Measurements from ENCODE around the gene CNPY3. TPM values are rescaled to one million over a fixed set of nuclear protein-coding genes. Genes with fewer than 3 reads are reported as not detected.
"Not testable (repeated sequence)": the region's sequence is repeated elsewhere in the genome, so short reads cannot be mapped to it uniquely, and the experiment has no call there.

The CNPY3 gene
- 31.1 and 31.3 TPM in 2 replicates for polyA plus RNA-seq (2013)

DNA sequence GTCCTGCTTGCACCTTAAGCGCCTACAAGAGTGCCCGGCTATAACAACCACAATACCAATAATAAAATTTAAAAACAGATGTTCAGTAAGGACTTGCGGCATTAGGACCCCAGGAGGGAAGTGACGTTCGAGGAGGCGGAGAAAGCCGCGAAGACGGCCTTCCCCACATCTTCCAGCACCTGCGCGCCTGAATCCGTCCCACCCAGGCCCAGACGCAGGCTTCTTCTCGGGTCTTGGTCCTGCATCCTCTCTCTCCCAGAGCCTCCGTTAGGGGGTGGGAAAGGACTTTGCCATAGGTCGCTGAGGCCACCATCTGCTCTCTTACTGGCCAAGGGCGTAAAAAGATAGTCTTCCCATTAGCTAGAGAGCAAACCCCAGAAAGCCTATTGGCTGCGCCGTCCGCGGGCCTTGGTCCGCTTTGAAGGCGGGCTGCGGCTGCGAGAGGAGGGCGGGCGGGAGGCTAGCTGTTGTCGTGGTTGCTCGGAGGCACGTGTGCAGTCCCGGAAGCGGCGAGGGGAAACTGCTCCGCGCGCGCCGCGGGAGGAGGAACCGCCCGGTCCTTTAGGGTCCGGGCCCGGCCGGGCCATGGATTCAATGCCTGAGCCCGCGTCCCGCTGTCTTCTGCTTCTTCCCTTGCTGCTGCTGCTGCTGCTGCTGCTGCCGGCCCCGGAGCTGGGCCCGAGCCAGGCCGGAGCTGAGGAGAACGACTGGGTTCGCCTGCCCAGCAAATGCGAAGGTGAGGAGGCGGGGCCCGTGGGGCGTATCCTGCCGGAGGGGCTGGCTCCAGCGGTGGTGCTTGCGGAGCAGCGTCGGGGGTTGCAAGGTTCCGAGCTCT, at the start of gene CNPY3:
Gene CNPY3 (plus strand): TSS at position 495 of the 835 bp plus-strand sequence. CDS start 91 bp downstream, at position 586.
- Histone ChIP-seq H3K4ac (ENCODE audit: low read depth, low read length) (peak within 1 kb of the TSS; percentile 50), H3K27ac (ENCODE audit: low read depth, low read length) (peak within 1 kb of the TSS; percentile 87), H2BK5ac (ENCODE audit: low read depth, low read length, poor library complexity) (peak within 1 kb of the TSS; percentile 80), H3K4me2 (ENCODE audit: low read length) (peak within 1 kb of the TSS; percentile 85), H3K14ac (ENCODE audit: low read length) (peak within 1 kb of the TSS; percentile 69), H3K23ac (ENCODE audit: low read length) (no peak within 1 kb of the TSS), H2BK12ac (ENCODE audit: low read length) (peak within 1 kb of the TSS; percentile 69), H3K79me2 (ENCODE audit: control insufficient read depth, insufficient read depth, low read length, poor library complexity) (peaks cover 4% of the 10 kb centered on the region), H3K4me1 (ENCODE audit: control insufficient read depth in 1 of 2, insufficient read depth in 2 of 2, low read length in 2 of 2) (peaks cover 11 to 19% of the 10 kb centered on the region in 2 experiments), H2AK5ac (ENCODE audit: low read length) (peak within 1 kb of the TSS; percentile 18), H3K79me1 (ENCODE audit: low read length) (peaks cover 23% of the 10 kb centered on the region), H2BK120ac (ENCODE audit: insufficient read depth, low read length, poor library complexity) (peak within 1 kb of the TSS; percentile 37), H4K8ac (ENCODE audit: low read depth, low read length) (peak within 1 kb of the TSS; percentile 86), H3K18ac (ENCODE audit: low read length) (peak within 1 kb of the TSS; percentile 60), H4K12ac (ENCODE audit: low read depth, low read length) (peak within 1 kb of the TSS; percentile 58), H3K36me3 (ENCODE audit: control insufficient read depth in 1 of 2, insufficient read depth in 2 of 2, low read length in 2 of 2) (peaks cover 1 to 5% of the 10 kb centered on the region in 2 experiments), H4K91ac (ENCODE audit: low read depth, low read length) (peak within 1 kb of the TSS; percentile 71), H3K9me3 (ENCODE audit: insufficient read depth, low read depth, low read length) (peaks cover 2% of the 10 kb centered on the region), H2AFZ (ENCODE audit: insufficient read depth, low read length, poor library complexity) (peak within 1 kb of the TSS; percentile 68), H3K4me3 (ENCODE audit: low read depth, low read length) (peak within 1 kb of the TSS; percentile 80), H3K9ac (ENCODE audit: low read length) (peak within 1 kb of the TSS; percentile 84), H3K27me3 (ENCODE audit: insufficient read depth, low read length) (no peaks in the 10 kb centered on the region)
- WGBS (ENCODE audit: extremely low coverage, insufficient coverage, insufficient read length) = no CpG with 5 or more reads among the region's 63 CpGs
- peak; percentile 91 for DNase-seq

DNA sequence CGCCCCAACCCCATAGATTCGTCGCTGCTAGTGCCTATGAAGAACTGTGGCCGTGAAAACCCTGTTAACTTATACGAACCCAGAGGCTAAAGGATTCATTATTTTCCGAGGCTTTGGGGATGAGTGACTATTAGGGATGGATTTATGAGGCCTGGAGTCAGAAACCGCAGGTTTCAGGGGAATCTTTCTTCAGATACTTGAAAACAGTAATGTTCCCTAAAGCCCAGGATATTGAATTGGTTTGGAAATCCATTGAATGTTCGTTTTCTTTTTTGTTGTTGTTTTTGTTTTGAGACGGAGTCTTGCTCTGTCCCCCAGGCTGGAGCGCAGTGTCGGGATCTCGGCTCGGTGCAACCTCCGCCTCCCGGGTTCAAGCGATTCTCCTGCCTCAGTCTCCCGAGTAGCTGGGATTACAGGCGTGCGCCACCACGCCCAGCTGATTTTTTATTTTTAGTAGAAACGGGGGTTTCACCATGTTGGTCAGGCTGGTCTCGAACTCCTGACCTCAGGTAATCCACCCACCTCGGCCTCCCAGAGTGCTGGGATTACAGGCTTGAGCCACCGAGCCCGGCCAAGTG, 49.0 kb upstream of the CNPY3 start:
- peak overlapping the region; percentile 84 for H3K4me2 ChIP-seq (ENCODE audit: low read length)
- H3K27me3 ChIP-seq (ENCODE audit: insufficient read depth, low read length); H3K23ac ChIP-seq (ENCODE audit: low read length); H2BK12ac ChIP-seq (ENCODE audit: low read length); H3K4me1 ChIP-seq (ENCODE audit: control insufficient read depth in 1 of 2, insufficient read depth in 2 of 2, low read length in 2 of 2); H3K9me3 ChIP-seq (ENCODE audit: insufficient read depth, low read depth, low read length); DNase-seq: not testable (repeated sequence)
- H4K91ac ChIP-seq (ENCODE audit: low read depth, low read length) = peak overlapping the region; percentile 74
- peak overlapping the region; percentile 64 for H3K27ac ChIP-seq (ENCODE audit: low read depth, low read length)
- H3K14ac ChIP-seq (ENCODE audit: low read length) = peak overlapping the region; percentile 55
- H3K4ac ChIP-seq (ENCODE audit: low read depth, low read length) = peak overlapping the region; percentile 91
- peaks cover 14% of the 10 kb centered on the region for H3K79me2 ChIP-seq (ENCODE audit: control insufficient read depth, insufficient read depth, low read length, poor library complexity)
- H2AK5ac ChIP-seq (ENCODE audit: low read length) = peak overlapping the region; percentile 97
- H3K36me3 ChIP-seq (ENCODE audit: control insufficient read depth in 1 of 2, insufficient read depth in 2 of 2, low read length in 2 of 2) = peaks cover 17 to 34% of the 10 kb centered on the region in 2 experiments
- peak overlapping the region; percentile 42 for H2AFZ ChIP-seq (ENCODE audit: insufficient read depth, low read length, poor library complexity)
- H3K79me1 ChIP-seq (ENCODE audit: low read length) = peaks cover 11% of the 10 kb centered on the region
- H2BK5ac ChIP-seq (ENCODE audit: low read depth, low read length, poor library complexity) = peak overlapping the region; percentile 85
- no CpG with 5 or more reads among the region's 25 CpGs for WGBS (ENCODE audit: extremely low coverage, insufficient coverage, insufficient read length)
- H3K4me3 ChIP-seq (ENCODE audit: low read depth, low read length) = peak overlapping the region; percentile 78
- peak overlapping the region; percentile 90 for H2BK120ac ChIP-seq (ENCODE audit: insufficient read depth, low read length, poor library complexity)
- H4K12ac ChIP-seq (ENCODE audit: low read depth, low read length) = peak overlapping the region; percentile 98
- H3K18ac ChIP-seq (ENCODE audit: low read length) = peak overlapping the region; percentile 85
- H3K9ac ChIP-seq (ENCODE audit: low read length) = peak overlapping the region; percentile 95
- H4K8ac ChIP-seq (ENCODE audit: low read depth, low read length) = peak overlapping the region; percentile 99

DNA sequence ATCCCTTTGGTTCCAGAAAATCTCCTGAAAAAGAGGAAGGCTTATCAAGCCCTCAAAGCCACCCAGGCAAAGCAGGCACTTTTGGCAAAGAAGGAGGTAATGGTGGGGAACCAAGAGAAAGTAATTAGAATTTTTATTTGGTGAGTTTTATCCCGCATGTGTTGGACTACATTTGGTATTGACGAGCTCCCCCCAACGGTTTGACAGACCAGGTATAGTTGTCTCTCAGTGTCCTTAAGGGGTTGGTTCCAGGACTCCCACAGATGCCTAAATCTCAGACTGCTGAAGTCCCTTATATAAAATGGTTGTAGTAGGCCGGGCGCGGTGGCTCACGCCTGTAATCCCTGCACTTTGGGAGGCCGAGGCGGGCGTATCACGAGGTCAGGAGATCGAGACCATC, 48.4 kb upstream of the CNPY3 start:
- H3K27ac ChIP-seq (ENCODE audit: low read depth, low read length); H2BK12ac ChIP-seq (ENCODE audit: low read length); H3K23ac ChIP-seq (ENCODE audit: low read length); H3K9me3 ChIP-seq (ENCODE audit: insufficient read depth, low read depth, low read length); H3K4me1 ChIP-seq (ENCODE audit: control insufficient read depth in 1 of 2, insufficient read depth in 2 of 2, low read length in 2 of 2); H3K9ac ChIP-seq (ENCODE audit: low read length); DNase-seq; H3K27me3 ChIP-seq (ENCODE audit: insufficient read depth, low read length); H3K14ac ChIP-seq (ENCODE audit: low read length); H2AFZ ChIP-seq (ENCODE audit: insufficient read depth, low read length, poor library complexity); H4K91ac ChIP-seq (ENCODE audit: low read depth, low read length); H3K18ac ChIP-seq (ENCODE audit: low read length); H2BK120ac ChIP-seq (ENCODE audit: insufficient read depth, low read length, poor library complexity); H2BK5ac ChIP-seq (ENCODE audit: low read depth, low read length, poor library complexity); H3K4me3 ChIP-seq (ENCODE audit: low read depth, low read length); H4K12ac ChIP-seq (ENCODE audit: low read depth, low read length); H2AK5ac ChIP-seq (ENCODE audit: low read length): not testable (repeated sequence)
- peak overlapping the region; percentile 84 for H3K4me2 ChIP-seq (ENCODE audit: low read length)
- H3K79me1 ChIP-seq (ENCODE audit: low read length) = peaks cover 11% of the 10 kb centered on the region
- peaks cover 14% of the 10 kb centered on the region for H3K79me2 ChIP-seq (ENCODE audit: control insufficient read depth, insufficient read depth, low read length, poor library complexity)
- WGBS (ENCODE audit: extremely low coverage, insufficient coverage, insufficient read length) = no CpG with 5 or more reads among the region's 12 CpGs
- peaks cover 21 to 39% of the 10 kb centered on the region in 2 experiments for H3K36me3 ChIP-seq (ENCODE audit: control insufficient read depth in 1 of 2, insufficient read depth in 2 of 2, low read length in 2 of 2)
- peak overlapping the region; percentile 25 for H4K8ac ChIP-seq (ENCODE audit: low read depth, low read length)
- peak overlapping the region; percentile 91 for H3K4ac ChIP-seq (ENCODE audit: low read depth, low read length)

DNA sequence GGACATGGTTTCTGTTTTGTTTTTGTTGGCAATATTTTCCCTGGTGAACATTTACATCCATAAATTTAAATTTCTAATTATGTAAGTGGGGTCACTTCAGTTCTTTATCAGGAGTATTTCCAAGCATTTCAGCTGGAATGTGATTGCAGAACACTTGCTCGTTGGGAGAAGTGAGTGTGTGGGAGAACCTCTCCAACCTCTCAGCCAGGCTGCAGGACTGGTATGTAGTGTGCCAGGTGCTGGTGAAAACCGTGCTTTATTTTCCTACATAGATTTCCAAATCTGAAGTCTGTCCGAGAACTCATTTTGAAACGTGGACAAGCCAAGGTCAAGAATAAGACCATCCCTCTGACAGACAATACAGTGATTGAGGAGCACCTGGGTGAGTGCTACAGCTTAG, 43.6 kb upstream of the CNPY3 start:
- Histone ChIP-seq H3K4me3 (ENCODE audit: low read depth, low read length) (no peak overlapping the region), H3K9me3 (ENCODE audit: insufficient read depth, low read depth, low read length) (no peaks in the 10 kb centered on the region), H3K27ac (ENCODE audit: low read depth, low read length) (no peak overlapping the region), H2BK5ac (ENCODE audit: low read depth, low read length, poor library complexity) (no peak overlapping the region), H2BK120ac (ENCODE audit: insufficient read depth, low read length, poor library complexity) (no peak overlapping the region), H2AK5ac (ENCODE audit: low read length) (no peak overlapping the region), H3K18ac (ENCODE audit: low read length) (no peak overlapping the region), H3K27me3 (ENCODE audit: insufficient read depth, low read length) (no peaks in the 10 kb centered on the region), H2BK12ac (ENCODE audit: low read length) (no peak overlapping the region), H3K36me3 (ENCODE audit: control insufficient read depth in 1 of 2, insufficient read depth in 2 of 2, low read length in 2 of 2) (peaks cover 26 to 49% of the 10 kb centered on the region in 2 experiments), H3K79me2 (ENCODE audit: control insufficient read depth, insufficient read depth, low read length, poor library complexity) (peaks cover 7% of the 10 kb centered on the region), H3K4ac (ENCODE audit: low read depth, low read length) (no peak overlapping the region), H3K9ac (ENCODE audit: low read length) (no peak overlapping the region), H2AFZ (ENCODE audit: insufficient read depth, low read length, poor library complexity) (no peak overlapping the region), H4K91ac (ENCODE audit: low read depth, low read length) (no peak overlapping the region), H3K4me2 (ENCODE audit: low read length) (no peak overlapping the region), H3K4me1 (ENCODE audit: control insufficient read depth in 1 of 2, insufficient read depth in 2 of 2, low read length in 2 of 2) (peaks cover 0 to 2% of the 10 kb centered on the region in 2 experiments), H4K8ac (ENCODE audit: low read depth, low read length) (no peak overlapping the region), H3K23ac (ENCODE audit: low read length) (no peak overlapping the region), H3K79me1 (ENCODE audit: low read length) (peaks cover 3% of the 10 kb centered on the region), H4K12ac (ENCODE audit: low read depth, low read length) (no peak overlapping the region), H3K14ac (ENCODE audit: low read length) (no peak overlapping the region)
- WGBS (ENCODE audit: extremely low coverage, insufficient coverage, insufficient read length) = no CpG with 5 or more reads among the region's 4 CpGs
- no peak for DNase-seq

Measured in trophoblast cell (in vitro differentiated cells and primary cell).